ENCODE results near the gene RPS21.

Gene RPS21

GRCh38 chr20:62393335-62393665 is 6.4 kb downstream of the RPS21 start:
- Histone ChIP-seq H3K4me3 (ENCODE audit: low read depth in 1 of 2, low read length in 1 of 2) (no peak overlapping the region), H3K27me3 (no peaks in the 10 kb centered on the region), H3K27ac (no peak overlapping the region), H3K9me3 (no peaks in the 10 kb centered on the region), H3K36me3 (peaks cover 80% of the 10 kb centered on the region), H3K4me1 (ENCODE audit: control insufficient read depth in 1 of 2, insufficient read depth in 1 of 2, low read depth in 1 of 2, low read length in 1 of 2) (no peaks in the 10 kb centered on the region)
- TF ChIP-seq CTCF (IDR thresholded peaks at IDR 0.05): no peak

- H3K9me3 ChIP-seq: no peaks in the 10 kb centered on the region
- H3K27ac ChIP-seq: no peak overlapping the region
- no peak for TF ChIP-seq CTCF (IDR thresholded peaks at IDR 0.05)
- no peaks in the 10 kb centered on the region for H3K4me1 ChIP-seq (ENCODE audit: control insufficient read depth in 1 of 2, insufficient read depth in 1 of 2, low read depth in 1 of 2, low read length in 1 of 2)
- no peak overlapping the region for H3K4me3 ChIP-seq (ENCODE audit: low read depth in 1 of 2, low read length in 1 of 2)
- peaks cover 75% of the 10 kb centered on the region for H3K36me3 ChIP-seq
- no peaks in the 10 kb centered on the region for H3K27me3 ChIP-seq
Observed at GRCh38 chr20:62393830-62394229, 6.9 kb downstream of the RPS21 start.

DNA sequence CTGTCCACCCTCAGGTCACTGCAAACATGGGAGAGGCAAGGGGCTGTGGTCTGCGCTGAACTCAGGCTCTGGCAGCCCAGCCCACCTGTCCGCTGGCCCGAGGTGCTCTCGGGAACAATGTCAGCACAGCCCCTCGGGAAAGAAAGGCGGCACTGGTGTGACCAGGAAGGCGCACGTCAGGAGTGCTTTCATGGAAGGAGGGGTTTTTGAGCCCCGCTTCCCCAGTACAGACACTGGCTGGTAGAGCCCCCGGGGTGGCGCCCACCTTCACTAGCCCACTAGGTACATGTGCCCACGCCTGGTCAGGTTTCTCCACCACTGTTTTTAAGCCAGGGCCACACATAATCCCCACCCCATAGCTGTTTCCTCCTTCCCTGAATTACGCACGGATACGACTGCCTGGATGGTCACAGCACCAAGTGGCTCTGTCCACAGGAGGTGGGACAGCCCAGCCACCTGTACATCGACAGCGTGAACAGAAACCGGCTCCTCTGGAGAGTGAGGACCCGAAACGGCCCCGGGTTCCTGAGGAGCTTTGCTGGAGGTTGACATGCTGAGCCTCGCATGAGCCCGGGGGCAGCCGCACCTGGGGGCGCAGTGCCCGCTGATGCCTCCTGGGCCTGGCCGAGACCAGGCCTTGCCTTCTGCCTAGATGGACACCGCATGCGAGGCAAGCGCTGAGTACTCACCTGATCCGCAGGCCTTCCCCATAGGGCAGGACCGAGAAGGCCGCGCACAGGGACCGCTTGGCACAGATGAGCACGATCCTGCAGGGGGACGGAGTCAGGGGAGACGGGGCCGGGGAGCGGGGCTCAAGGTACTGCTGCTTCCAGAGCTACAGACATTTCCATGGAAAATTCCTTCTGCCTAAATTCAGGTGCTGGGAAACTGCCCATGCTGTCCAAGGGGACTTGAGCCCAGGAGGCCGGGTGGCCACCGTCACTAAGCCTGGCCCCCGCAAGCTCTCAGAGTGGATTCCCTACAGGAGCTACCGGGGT is 7.6 kb downstream of the RPS21 start:
- no peaks in the 10 kb centered on the region for H3K9me3 ChIP-seq
- no peak overlapping the region for H3K27ac ChIP-seq
- no peak for TF ChIP-seq CTCF (IDR thresholded peaks at IDR 0.05)
- H3K27me3 ChIP-seq: no peaks in the 10 kb centered on the region
- peaks cover 68% of the 10 kb centered on the region for H3K36me3 ChIP-seq
- no peaks in the 10 kb centered on the region for H3K4me1 ChIP-seq (ENCODE audit: control insufficient read depth in 1 of 2, insufficient read depth in 1 of 2, low read depth in 1 of 2, low read length in 1 of 2)
- no peak overlapping the region for H3K4me3 ChIP-seq (ENCODE audit: low read depth in 1 of 2, low read length in 1 of 2)

GRCh38 chr20:62395311-62396242 is 8.7 kb downstream of the RPS21 start:
- Histone ChIP-seq H3K4me3 (ENCODE audit: low read depth in 1 of 2, low read length in 1 of 2) (no peak overlapping the region), H3K36me3 (peaks cover 58% of the 10 kb centered on the region), H3K9me3 (no peaks in the 10 kb centered on the region), H3K27ac (no peak overlapping the region), H3K27me3 (no peaks in the 10 kb centered on the region), H3K4me1 (ENCODE audit: control insufficient read depth in 1 of 2, insufficient read depth in 1 of 2, low read depth in 1 of 2, low read length in 1 of 2) (no peaks in the 10 kb centered on the region)
- no peak for TF ChIP-seq CTCF (IDR thresholded peaks at IDR 0.05)

GRCh38 chr20:62396367-62397239 is 9.7 kb downstream of the RPS21 start:
- H3K4me3 ChIP-seq (ENCODE audit: low read depth in 1 of 2, low read length in 1 of 2): no peak overlapping the region
- no peak overlapping the region for H3K27ac ChIP-seq
- H3K4me1 ChIP-seq (ENCODE audit: control insufficient read depth in 1 of 2, insufficient read depth in 1 of 2, low read depth in 1 of 2, low read length in 1 of 2): no peaks in the 10 kb centered on the region
- no peaks in the 10 kb centered on the region for H3K9me3 ChIP-seq
- H3K27me3 ChIP-seq: no peaks in the 10 kb centered on the region
- TF ChIP-seq CTCF (IDR thresholded peaks at IDR 0.05): no peak
- H3K36me3 ChIP-seq: peaks cover 53% of the 10 kb centered on the region
